Gastrocnemius medialis (tissue), 4 donors: Measurements from ENCODE around the gene MPHOSPH9. TPM values are rescaled to one million over a fixed set of nuclear protein-coding genes. Genes with fewer than 3 reads are reported as not detected.

Experiments used
- ATAC-seq, 2 donors: fragments of 150-250 bp; one replicate each; pipeline ENCODE4 v1.9.1; 2016
- DNase-seq, 2 donors: peaks; one replicate each; pipeline ENCODE4 v3.0.0-alpha.2; 2019
- H3K27ac ChIP-seq, 4 donors: fragments of 200-600 bp; sonication (generic); 1 replicate in 1 of 4; 2 replicates in 3 of 4; pipeline ENCODE4 v1.5.1; 2016 to 2018; ENCODE audit warnings: mild to moderate bottlenecking in 2 of 4, moderate library complexity in 1 of 4
- H3K27me3 ChIP-seq, 3 donors: fragments of 200-600 bp; sonication (generic) in 2 of 3; 1 replicate in 1 of 3; 2 replicates in 2 of 3; pipeline versions ENCODE4 v1.5.1 to v1.6.0; 2016 to 2019; ENCODE audit warnings: mild to moderate bottlenecking in 1 of 3, moderate library complexity in 1 of 3
- H3K36me3 ChIP-seq, 2 donors: fragments of 200-600 bp; sonication (generic) in 1 of 2; one replicate each; pipeline ENCODE4 v1.5.1; 2017 to 2018
- H3K4me1 ChIP-seq, 2 donors: fragments of 200-600 bp; sonication (generic) in 1 of 2; one replicate each; pipeline ENCODE4 v1.5.1; 2016 to 2017; ENCODE audit warnings: mild to moderate bottlenecking in 2 of 2
- H3K4me3 ChIP-seq, 4 donors: fragments of 200-600 bp; sonication (generic) in 3 of 4; 1 replicate in 1 of 4; 2 replicates in 3 of 4; pipeline ENCODE4 v1.5.1; 2016 to 2019; ENCODE audit warnings: mild to moderate bottlenecking in 2 of 4
- H3K9me3 ChIP-seq, 3 donors: fragments of 200-600 bp; sonication (generic) in 2 of 3; 1 replicate in 1 of 3; 2 replicates in 2 of 3; pipeline ENCODE4 v1.5.1; 2016 to 2019
- POLR2A ChIP-seq, 2 donors: fragments of 450-650 bp; IDR thresholded peaks; one replicate each; pipeline ENCODE4 v1.6.1; 2017; ENCODE audit warnings: antibody characterized with exemption in 2 of 2, mild to moderate bottlenecking in 2 of 2, moderate library complexity in 2 of 2
- in situ Hi-C, 4 donors: fragments of 200-750 bp; cut with MboI; loops; one replicate each; pipeline versions ENCODE4 v1.15.0 to v1.8.0; 2017; ENCODE audit warnings: low sequenced_read_pairs in 4 of 4
- intact Hi-C: fragments of 100-400 bp; cut with DNase I; formaldehyde crosslinking; loops from one replicate; pipeline ENCODE4 v1.15.1; 2023; ENCODE audit warnings: low total_unique reads
- total RNA-seq, 4 donors: library from RNA; depleted of rRNA; stranded (reverse); fragments of >200 nt; gene quantifications; one replicate each; pipeline versions ENCODE4 v1.1.0 to v1.2.3, GENCODE V29; 2016
- TF ChIP-seq, protein P1 (sequence below), 5 experiments: fragments of 450-650 bp in 3 of 5; fragments of 200-600 bp in 2 of 5; sonication (generic) in 2 of 5; IDR thresholded peaks in 4 of 5; conservative IDR thresholded peaks in 1 of 5; 1 replicate in 4 of 5; 2 replicates in 1 of 5; pipeline ENCODE4 v1.5.1; 2016 to 2019; ENCODE audit warnings: antibody characterized with exemption in 5 of 5, mild to moderate bottlenecking in 3 of 5, moderate library complexity in 3 of 5

MPHOSPH9 gene
- total RNA-seq, 4 donors from 2014 or later: 8.5 to 35.4 (median 12.7) TPM

DNA sequence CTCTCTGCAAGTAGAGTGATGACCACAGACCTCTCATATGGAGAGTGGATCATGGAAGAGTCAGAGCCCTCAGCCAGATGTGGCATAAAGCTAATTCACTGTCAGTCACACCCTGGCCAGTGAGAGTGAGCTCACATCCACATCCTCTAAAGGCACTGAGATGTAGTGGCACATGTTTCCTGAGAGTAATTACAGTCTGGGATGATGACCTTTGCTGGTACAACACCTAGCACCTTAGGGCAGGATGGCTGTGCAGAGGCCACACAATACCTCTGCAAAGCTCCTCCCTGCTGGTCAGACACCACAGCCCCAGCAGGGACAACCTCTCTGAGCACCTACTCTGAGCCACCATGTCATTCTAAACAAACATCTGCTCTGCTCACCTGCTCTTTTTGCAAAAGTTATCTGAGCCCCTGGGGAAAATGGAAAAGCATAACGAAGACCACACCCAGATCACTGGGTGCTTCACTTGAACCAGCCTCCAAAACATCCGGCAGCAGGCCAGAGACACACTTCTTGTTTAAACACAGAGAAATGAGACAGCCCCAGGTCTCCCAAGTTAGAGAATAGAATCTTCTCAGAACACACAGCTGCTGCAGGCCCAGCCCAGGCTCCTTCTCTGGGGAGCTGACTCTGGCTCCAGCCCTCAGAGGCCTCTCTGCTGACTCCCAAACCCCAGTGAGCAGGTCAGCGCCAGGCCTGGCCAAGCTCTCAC is 112.3 kb downstream of the MPHOSPH9 start:
- TF ChIP-seq, protein P1, sequence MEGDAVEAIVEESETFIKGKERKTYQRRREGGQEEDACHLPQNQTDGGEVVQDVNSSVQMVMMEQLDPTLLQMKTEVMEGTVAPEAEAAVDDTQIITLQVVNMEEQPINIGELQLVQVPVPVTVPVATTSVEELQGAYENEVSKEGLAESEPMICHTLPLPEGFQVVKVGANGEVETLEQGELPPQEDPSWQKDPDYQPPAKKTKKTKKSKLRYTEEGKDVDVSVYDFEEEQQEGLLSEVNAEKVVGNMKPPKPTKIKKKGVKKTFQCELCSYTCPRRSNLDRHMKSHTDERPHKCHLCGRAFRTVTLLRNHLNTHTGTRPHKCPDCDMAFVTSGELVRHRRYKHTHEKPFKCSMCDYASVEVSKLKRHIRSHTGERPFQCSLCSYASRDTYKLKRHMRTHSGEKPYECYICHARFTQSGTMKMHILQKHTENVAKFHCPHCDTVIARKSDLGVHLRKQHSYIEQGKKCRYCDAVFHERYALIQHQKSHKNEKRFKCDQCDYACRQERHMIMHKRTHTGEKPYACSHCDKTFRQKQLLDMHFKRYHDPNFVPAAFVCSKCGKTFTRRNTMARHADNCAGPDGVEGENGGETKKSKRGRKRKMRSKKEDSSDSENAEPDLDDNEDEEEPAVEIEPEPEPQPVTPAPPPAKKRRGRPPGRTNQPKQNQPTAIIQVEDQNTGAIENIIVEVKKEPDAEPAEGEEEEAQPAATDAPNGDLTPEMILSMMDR (IDR thresholded peaks at IDR 0.05 in 4 of 5, conservative IDR thresholded peaks at IDR 0.05 in 1 of 5): no peak
- no peak for TF ChIP-seq POLR2A (IDR thresholded peaks at IDR 0.05)
- Histone ChIP-seq H3K36me3 (no peaks in the 10 kb centered on the region), H3K4me3 (no peak overlapping the region), H3K9me3 (no peaks in the 10 kb centered on the region), H3K27me3 (no peaks in the 10 kb centered on the region), H3K4me1 (peaks cover 11 to 15% of the 10 kb centered on the region in 2 donors), H3K27ac (no peak overlapping the region)
- intact Hi-C loops (no loop called here), in situ Hi-C loops (no loop called here)
- DNase-seq (no peak), ATAC-seq (no peak)

DNA sequence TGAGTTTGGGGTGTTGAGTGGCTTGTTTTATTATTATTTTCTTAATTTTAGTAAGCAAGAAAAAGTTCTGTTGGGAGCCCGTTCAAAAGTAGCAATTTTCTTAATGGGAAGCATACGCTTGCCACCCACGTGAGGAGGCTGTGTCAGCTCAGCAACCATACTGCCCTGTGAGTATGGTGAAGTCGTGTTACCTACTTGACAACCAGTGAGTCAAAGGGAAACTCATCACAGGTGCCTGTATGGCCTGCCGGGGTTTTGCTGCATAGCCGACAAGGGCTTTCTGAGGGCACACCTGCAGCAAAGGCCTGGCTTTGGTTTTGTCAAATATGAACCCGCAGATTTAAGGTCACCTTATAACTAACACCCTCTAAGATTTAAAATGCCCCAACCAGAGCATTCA is 113.1 kb downstream of the MPHOSPH9 start:
- TF ChIP-seq POLR2A (IDR thresholded peaks at IDR 0.05): no peak
- TF ChIP-seq, protein P1 (IDR thresholded peaks at IDR 0.05 in 4 of 5, conservative IDR thresholded peaks at IDR 0.05 in 1 of 5): no peak
- Histone ChIP-seq H3K27ac (no peak overlapping the region), H3K4me3 (no peak overlapping the region), H3K4me1 (peaks cover 19 to 23% of the 10 kb centered on the region in 2 donors), H3K27me3 (no peaks in the 10 kb centered on the region), H3K36me3 (no peaks in the 10 kb centered on the region), H3K9me3 (no peaks in the 10 kb centered on the region)
- intact Hi-C loops (no loop called here), in situ Hi-C loops (no loop called here)
- ATAC-seq (no peak), DNase-seq (no peak)

DNA sequence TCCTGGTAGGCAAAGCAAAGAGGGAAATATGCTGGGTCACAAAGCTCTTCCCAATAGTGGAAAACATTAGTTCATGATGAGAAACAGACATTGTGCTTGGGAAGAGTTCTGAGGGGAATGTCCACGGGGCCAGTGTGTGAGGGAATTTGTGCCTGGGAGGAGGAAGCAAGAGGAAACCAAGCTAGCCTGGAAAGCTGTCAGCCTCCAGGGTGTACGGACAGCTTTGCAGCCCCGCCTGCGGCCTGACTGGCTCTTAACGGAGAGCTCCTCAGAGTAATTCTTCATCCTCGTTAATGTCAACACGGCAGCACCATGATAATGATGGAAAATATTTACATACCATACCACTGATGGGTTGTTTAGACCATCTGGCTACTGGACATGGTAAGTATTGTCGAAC is 114.4 kb downstream of the MPHOSPH9 start:
- Histone ChIP-seq H3K36me3 (no peaks in the 10 kb centered on the region), H3K4me3 (no peak overlapping the region), H3K27me3 (no peaks in the 10 kb centered on the region), H3K9me3 (no peaks in the 10 kb centered on the region), H3K4me1 (peaks cover 26 to 30% of the 10 kb centered on the region in 2 donors), H3K27ac (no peak overlapping the region)
- in situ Hi-C loops (no loop called here), intact Hi-C loops (no loop called here)
- DNase-seq (no peak), ATAC-seq (no peak)
- TF ChIP-seq POLR2A (IDR thresholded peaks at IDR 0.05): no peak
- TF ChIP-seq, protein P1 (IDR thresholded peaks at IDR 0.05 in 4 of 5, conservative IDR thresholded peaks at IDR 0.05 in 1 of 5): no peak

DNA sequence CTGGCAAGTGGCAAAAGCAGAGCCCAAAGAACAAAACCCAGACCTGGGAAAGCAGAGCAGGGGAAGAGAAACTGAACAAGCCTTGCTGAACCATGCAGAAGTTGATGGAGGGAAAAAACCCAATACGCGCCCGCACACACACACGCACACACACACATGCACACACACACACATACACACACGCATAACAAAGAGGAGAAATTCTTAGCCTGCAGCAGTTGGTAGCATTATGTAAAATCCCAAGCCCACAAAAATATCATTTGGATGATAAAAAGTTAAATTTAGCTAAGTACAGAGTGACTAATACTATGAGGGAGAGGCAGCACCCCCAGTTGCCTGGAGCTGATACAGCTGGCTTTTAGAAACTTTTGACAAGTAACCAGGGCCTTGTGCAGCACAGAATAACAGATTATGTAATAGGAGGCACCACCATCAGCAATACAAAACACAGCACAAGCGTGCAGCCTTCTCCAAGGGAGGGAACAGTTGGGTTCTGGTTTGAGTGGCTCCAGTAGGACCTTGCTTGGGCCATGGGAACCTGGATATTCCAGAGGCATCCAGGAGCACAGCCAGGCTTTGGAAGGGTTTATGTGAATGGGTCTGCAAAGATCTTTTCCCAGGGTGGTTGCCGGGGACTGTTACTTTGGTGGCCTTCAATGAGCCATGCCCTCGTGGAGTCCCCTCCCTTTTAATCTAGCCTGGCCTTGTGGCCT is 117.4 kb downstream of the MPHOSPH9 start:
- peak overlapping the region; percentile 44 to 68 (median 53) for H3K27ac ChIP-seq
- H3K9me3 ChIP-seq: no peaks in the 10 kb centered on the region
- in situ Hi-C loops (no loop called here), intact Hi-C loops (loop anchor here (2.0 kb wide), 1 partner anchor 35 kb away; the partner anchor contains the start of gene PITPNM2)
- no peaks in the 10 kb centered on the region for H3K27me3 ChIP-seq
- no peak for TF ChIP-seq POLR2A (IDR thresholded peaks at IDR 0.05)
- TF ChIP-seq, protein P1 (IDR thresholded peaks at IDR 0.05 in 4 of 5, conservative IDR thresholded peaks at IDR 0.05 in 1 of 5): no peak
- no peak overlapping the region for H3K4me3 ChIP-seq
- H3K36me3 ChIP-seq: no peaks in the 10 kb centered on the region
- H3K4me1 ChIP-seq: peaks cover 21 to 26% of the 10 kb centered on the region in 2 donors
- ATAC-seq (peak; percentile 91 to 93), DNase-seq (peak; percentile 38 to 64)
